Gastroesophageal sphincter (tissue), 3 donors: Measurements from ENCODE around the gene SMAP2.

Experiments used
- CTCF ChIP-seq, 4 experiments: fragments of 200-600 bp in 2 of 4; fragments of 450-650 bp in 2 of 4; sonication (generic) in 1 of 4; IDR thresholded peaks; one replicate each; pipeline ENCODE4 v1.5.1; 2017 to 2019; ENCODE audit warnings: antibody characterized with exemption in 4 of 4, mild to moderate bottlenecking in 2 of 4, moderate library complexity in 2 of 4
- POLR2AphosphoS5 ChIP-seq: sonication (generic); formaldehyde crosslinking; IDR thresholded peaks from one replicate; pipeline ENCODE4 v1.6.1; 2017; ENCODE audit warnings: antibody characterized with exemption

DNA sequence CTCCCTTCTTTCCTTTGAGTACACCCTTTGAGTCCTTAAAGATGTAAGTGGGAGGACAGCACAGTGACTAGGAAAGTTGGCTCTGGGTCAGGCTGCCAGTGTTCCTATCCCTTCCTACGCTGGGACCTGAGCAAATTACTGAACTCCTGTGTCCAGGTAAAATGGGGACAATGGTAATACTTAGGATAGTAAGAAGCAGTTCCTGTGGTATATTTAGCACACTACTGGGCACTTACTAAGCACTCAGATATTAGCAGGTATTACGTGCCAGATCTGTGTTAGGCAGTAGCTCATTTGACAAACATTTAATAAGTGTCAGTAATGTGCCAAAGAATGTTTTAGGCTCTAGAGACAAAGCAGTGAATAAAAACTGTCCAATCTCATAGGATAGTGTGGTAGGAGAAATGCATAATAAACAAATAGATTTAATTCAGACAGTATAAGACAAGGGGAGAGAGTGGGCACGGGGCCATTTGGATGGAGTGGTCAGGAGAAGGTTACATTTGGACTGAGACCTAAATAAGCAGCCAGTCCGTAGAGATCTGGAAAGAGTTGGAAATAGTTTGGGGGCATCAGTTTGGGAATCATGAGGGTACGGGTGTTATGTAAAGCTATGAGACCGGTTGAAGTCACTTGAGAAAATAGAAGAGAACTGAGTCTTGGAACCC is 50.6 kb downstream of the SMAP2 start:
- TF ChIP-seq CTCF (IDR thresholded peaks at IDR 0.05) (no peak), POLR2AphosphoS5 (no peak)
